ENCODE results near the gene SPDYE4.

DNA sequence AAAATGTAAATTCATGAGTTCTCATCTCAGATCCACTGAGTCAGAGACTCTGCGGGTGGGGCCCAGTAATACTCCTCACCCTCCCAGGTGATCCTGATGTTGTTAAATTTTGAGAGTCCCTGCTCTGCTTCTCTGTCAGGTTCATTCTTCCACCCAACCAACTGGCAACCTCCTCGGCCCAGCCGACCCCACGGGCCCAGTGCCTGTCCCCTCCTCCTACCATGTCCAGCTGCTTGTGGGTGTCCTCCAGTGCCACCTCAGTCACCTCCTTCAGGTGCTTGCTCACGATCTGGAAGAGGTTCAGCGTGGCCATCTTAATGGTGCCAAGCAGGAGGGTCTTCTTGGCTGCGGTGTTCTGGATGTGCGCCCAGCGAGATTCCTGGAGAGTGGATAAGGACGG is 23.5 kb downstream of the SPDYE4 start:
- TF ChIP-seq EZH2 (IDR thresholded peaks at IDR 0.05): no peak
- TF ChIP-seq POLR2AphosphoS5 (IDR thresholded peaks at IDR 0.05; ENCODE audit: borderline replicate concordance, low read depth, low read length): no peak
- no peak for TF ChIP-seq FOXP2 (optimal IDR thresholded peaks at IDR 0.05; ENCODE audit: control extremely low read depth, extremely low read length, insufficient read depth)
